Fibroblast of skin of scalp (primary cell): ENCODE measurements around the gene DNM3.
"Not testable (repeated sequence)": the region's sequence is repeated elsewhere in the genome, so short reads cannot be mapped to it uniquely, and the experiment has no call there.

Source experiments
- DNase-seq: peaks from one replicate; pipeline ENCODE4 v3.0.0-alpha.2; 2013

DNM3 gene

GRCh38 chr1:171984850-171985485 is 143.7 kb downstream of the DNM3 start:
- peak; percentile 37 for DNase-seq

- DNase-seq = no peak
Observed at GRCh38 chr1:171985639-171986038, 144.3 kb downstream of the DNM3 start.

DNA sequence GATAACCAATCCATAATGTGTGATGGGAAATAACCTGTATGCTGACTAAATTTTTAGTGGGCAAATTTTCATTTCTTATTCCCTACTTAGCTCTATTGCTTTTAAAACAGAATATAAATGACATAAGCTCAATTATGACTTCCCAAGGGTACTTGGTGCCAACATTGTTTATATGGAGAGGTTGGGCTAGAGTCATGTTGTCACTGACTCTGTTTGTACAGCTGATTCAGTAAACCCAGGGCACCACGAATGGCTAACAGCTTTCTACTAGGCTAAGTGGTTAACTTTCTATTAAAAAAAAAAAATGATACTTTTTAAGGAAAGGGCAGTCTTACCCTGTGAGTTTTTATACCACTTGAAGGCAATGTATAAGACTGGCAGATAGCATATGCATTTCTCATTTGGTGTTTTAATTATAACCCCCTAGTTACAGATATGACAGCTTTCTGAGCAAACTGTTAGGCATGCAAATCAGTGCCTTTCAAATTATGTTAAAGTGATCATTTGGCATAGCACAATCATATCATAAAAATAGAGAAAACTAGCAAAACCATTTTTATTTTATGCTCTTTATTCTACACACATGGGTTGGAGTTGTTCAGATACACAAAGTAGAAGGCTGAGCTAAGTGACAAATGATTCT is 147.1 kb downstream of the DNM3 start:
- DNase-seq = no peak

DNA sequence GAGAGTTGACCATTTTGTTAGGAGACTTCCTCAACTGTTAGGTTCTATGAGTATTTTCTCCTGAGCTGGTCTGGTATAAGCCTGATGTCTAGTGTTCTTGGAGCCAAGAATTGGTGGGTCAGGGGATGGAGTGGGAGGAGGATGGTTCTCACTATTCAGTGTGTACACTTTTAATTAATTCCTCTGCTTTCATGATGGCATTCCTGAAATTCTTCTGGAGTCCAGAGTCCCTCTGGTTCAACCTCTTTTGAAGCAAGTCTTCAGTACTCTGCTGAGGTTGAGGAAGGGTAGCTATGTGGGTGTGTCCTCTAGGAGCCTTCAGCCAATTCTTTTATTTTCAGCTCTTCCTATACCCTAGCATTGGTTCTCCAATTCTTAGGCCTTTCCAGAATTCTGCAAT is 149.1 kb downstream of the DNM3 start:
- no peak for DNase-seq

DNA sequence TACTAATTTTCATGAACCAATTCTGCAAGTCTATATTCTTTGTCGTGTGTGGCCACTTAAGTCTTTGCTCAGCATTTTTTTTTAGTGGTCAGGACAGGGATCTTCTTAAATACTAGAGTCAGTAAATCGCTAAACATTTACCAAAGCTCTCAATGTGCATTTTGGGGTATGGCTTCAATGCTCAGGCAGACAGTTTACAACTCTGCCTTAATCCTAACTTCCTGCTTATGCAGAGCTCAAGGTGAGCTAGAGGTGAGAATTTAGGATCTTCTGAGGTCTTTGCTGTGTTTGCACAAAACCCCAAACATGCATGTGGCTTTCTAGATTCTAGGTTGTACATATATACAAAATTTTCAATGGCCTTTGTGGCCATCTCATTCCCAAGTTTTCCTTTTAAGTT is 153.0 kb downstream of the DNM3 start:
- no peak for DNase-seq

GRCh38 chr1:171995573-171995972 is 154.3 kb downstream of the DNM3 start:
- DNase-seq = no peak

DNA sequence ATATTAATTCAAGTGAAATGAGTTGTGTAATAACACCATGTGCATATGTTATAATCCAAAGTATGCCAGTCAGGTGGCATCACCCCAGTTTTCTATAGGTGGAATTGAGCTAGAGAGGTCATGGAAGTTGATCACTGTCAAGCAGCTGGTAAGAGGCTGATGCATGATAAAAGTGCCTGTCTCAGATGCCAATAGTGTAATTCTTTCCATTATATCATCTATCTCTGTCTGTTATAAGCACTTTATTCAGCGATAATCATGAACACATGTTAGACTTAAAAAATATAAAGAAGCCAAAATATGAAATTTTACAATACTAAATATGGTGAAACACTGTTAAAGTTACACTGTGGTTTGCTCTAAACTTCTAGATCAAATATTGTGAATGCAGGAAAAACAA is 156.6 kb downstream of the DNM3 start:
- DNase-seq = no peak

DNA sequence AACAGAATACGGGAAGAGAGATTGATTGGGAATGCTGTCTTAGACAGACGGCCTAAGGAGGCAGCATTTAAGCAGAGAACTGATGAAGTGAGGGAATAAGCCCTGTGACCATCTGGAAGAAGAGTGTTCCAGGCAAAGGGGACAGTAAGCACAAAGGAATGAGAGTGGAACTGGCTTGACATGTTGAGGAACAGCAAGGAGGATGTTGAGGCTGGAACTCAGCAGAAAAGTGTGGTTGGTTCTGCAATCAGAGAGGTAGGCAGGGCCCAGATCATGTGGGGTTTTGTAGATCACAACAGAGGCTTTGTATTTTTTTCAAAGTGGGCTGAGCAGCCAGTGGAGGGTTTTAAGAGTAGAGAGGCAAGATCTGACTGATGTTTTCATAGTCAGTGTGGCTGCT is 157.4 kb downstream of the DNM3 start:
- no peak for DNase-seq

- peak; percentile 42 for DNase-seq
Observed at GRCh38 chr1:171999756-172000155, 158.5 kb downstream of the DNM3 start.

DNA sequence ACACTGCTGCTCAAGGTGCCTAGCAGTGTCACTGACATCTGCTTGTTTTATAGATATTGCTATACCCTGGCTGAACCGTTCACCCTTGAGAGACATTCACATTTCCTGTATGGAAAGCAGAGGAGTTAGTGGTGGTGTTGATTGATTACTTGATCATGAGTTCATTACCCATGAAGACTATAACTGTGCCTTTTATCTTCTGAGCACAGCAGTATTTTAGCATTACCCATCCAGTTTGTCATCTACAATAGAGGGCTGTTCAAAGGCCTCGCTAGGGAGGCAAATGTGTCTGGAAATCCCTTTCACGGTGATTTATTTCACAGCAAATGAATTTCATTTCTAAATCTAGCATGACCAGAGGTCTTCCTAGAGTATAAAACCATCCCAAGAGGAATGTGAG is 160.0 kb downstream of the DNM3 start:
- no peak for DNase-seq

GRCh38 chr1:172002725-172003345 is 161.5 kb downstream of the DNM3 start:
- peak; percentile 68 for DNase-seq

DNA sequence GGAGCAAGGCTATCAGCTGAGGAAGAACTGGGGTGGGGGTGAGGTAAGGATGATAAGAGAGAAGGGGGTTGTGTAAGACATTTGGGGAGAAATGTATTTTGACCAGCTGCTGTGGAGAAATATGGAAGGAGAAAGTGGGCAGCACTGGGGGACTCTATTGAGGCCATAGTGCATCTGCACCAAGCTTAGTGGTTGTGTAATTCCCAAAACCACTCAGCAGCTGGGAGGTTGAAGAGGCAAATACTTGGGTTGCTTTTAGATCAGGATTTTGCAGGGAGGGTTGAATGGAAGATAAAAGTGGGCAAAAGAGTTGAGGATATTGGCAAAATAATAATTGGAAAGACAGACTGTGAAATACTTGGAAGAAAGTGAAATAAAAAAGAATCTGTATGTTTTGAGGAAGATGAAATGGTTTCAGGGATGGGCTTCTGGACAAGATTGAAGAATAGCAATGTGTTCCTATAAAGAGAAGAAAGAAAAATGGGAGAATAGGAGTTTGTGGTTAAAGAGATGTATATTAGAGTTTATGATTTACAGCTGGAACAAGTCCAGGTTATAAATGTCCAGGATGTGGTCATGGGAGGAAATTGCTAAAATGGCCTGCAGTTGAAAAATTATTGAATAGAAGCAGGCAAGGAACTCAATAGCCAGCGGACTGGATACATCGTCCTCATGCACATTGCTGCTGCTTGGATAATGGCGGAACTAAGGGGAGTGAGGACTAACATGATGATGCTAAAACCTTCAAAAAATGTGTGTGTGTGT is 162.7 kb downstream of the DNM3 start:
- peak; percentile 23 for DNase-seq

DNA sequence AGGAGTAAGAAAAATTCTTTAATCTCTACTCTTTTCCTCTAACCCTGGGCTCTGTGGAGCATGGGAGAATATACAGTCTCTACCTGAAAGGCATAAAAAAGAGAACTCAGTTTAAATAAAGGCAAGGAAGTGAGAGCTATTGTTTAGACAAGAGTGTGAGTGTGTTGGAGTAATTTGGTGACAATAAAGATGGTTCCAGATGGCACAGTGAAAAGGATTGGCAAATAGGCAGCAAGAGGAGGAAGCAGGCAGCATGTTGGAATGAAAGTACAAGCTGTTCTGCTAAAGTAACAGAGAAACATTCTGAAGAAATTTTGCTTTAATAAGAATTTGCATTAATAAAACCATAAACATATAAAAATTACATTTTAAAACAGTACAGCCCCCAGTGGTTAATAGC is 163.4 kb downstream of the DNM3 start:
- DNase-seq = no peak

GRCh38 chr1:172005856-172006255 is 164.6 kb downstream of the DNM3 start:
- no peak for DNase-seq

DNA sequence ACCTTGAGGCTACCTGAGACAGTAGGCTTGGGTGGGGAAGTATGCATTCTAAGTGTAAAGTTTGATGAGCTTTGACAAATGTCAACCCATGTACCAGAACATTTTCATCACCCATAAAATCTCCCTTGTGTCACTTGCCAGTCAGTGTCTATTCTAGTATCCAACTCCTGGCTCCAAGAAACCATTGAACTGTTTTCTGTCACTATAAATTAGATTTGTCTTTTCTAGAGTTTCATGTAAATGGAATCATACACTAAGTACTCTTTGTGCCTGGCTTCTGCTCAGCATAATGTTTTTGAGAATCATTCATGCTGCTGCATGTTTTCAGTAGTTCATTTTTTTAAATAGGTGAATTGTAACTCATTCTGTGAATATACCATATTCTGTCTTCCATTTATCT is 165.4 kb downstream of the DNM3 start:
- no peak for DNase-seq

GRCh38 chr1:172018727-172019311 is 177.5 kb downstream of the DNM3 start:
- no peak for DNase-seq

GRCh38 chr1:172019976-172020375 is 178.7 kb downstream of the DNM3 start:
- no peak for DNase-seq

- DNase-seq = no peak
Observed at GRCh38 chr1:172024516-172024915, 183.2 kb downstream of the DNM3 start.

DNA sequence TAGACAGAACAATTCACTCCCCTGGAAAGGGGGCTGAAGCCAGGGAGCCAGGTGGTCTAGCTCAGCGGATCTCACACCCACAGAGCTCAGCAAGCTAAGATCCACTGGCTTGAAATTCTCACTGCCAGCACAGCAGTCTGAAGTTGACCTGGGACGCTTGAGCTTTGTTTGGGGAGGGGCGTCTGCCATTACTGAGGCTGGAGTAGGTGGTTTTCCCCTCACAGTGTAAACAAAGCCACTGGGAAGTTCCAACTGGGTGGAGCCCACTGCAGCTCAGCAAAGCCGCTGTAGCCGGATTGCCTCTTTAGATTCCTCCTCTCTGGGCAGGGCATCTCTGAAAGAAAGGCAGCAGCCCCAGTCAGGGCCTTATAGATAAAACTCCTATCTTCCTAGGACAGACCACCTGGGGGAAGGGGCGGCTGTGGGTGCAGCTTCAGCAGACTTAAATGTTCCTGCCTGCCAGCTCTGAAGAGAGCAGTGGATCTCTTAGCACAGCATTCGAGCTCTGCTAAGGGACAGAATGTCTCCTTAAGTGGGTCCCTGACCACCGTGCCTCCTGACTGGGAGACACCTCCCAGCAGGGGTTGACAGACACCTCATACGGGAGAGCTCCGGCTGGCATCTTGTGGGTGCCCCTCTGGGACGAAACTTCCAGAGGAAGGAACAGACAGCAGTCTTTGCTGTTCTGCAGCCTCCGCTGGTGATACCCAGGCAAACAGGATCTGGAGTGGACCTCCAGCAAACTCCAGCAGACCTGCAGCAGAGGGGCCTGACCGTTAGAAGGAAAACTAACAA is 183.8 kb downstream of the DNM3 start:
- DNase-seq = not testable (repeated sequence)

DNA sequence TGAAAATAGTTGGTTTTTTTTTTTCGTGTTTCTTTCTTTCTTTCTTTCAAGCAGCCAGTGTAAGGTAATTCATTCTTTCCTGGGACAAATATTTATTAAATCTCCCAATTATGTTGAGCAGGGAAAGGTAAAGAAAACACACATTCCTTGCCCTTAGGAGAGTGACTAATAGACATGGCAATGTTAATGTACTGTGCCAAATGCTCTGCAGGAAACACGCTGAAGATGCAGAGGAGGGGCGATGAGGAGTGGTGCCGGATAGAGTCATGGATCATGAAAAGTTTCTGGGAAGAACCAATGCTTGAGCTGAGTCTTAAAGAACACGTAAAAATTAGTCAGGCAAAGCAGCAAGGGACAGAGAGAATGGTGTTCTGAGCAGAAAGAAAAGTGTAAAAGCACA is 199.2 kb downstream of the DNM3 start:
- peak; percentile 42 for DNase-seq

DNA sequence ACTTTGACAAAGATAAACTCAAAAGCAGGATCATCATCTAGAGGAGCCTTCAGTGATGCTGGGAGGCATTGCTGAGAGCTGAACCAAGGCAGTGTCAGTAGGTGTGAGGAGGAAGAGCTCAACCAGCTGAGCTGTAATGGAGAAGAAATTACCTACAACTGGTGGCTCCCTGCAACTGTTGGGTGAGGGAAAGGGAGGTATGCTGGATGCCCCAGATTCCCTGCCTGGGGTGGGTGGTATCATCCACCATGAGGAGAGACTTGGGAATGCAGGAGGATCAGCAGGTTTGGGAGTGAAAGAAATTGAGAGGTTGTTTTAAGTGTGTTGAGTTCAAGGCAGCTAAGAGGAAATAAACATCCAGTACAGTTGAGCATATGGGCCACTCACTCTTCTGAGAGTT is 199.8 kb downstream of the DNM3 start:
- DNase-seq = no peak

GRCh38 chr1:172041742-172042141 is 200.4 kb downstream of the DNM3 start:
- peak; percentile 33 for DNase-seq
